ELR (cell line): ENCODE results near the gene THSD4.
A peak's percentile ranks its signal among the peaks of the same experiment; 100 is the strongest.

Experiments used
- DNase-seq: peaks from one replicate; pipeline ENCODE4 v3.0.0-alpha.2; 2015; ENCODE audit warnings: low read depth

THSD4 gene

DNA sequence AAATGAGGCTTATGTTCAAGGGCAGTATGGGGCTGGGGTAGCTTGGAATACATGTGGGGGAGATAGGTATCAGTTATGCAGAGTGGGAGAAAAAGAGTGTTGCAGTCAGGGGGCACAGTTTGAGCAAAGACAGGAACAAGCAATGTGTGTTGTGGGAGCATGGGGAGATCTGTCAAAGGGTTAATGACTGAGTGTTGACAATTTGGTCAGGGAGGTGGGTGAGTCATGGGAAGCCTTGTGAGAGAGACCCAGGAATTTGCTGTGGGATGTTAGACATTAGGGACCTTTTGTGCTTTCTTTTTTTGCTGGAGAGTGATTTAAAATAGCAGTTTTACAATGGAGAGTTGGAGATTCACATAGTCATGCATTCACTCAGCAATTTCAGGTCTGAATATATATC lies 473.5 kb downstream of the THSD4 start:
- peak; percentile 73 for DNase-seq

DNA sequence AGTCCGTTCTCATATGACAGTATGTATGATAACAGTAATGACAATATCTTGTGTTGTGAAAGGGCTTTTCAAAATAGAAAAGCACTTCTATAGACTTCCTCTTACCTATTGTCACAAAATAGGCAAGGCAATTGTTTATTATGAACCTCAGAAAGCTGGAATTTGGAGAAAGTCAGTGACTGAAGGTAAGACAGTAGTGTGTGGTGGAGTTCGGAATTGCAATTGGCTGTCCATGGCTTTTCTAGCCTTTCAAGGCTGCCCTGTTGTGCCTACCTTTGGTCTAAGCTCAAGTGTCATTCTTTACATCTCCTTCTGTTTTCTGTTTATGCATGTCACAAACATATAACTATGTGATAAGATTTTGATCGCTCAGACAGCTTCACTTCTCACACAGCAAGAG lies 475.8 kb downstream of the THSD4 start:
- peak; percentile 7 for DNase-seq

DNA sequence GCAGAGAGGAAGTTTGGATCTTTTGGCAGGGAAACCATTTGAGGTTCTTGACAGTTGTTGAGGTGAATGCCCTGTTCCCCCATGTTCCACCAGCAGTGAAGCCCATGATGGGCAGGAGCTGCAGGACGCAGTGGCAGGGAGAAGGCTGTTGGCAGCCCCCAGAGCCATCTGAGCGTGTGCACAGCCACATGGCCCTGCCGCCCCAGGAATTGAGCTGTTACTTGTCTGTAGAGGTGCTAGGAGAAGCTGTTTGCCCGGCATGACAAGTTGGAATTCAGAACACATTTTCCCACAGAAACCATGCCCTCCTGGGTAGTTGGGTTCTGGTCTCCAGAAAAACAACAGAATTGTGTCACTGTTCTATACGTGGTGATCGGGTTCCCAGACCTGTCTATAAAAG lies 476.9 kb downstream of the THSD4 start:
- DNase-seq: no peak

DNA sequence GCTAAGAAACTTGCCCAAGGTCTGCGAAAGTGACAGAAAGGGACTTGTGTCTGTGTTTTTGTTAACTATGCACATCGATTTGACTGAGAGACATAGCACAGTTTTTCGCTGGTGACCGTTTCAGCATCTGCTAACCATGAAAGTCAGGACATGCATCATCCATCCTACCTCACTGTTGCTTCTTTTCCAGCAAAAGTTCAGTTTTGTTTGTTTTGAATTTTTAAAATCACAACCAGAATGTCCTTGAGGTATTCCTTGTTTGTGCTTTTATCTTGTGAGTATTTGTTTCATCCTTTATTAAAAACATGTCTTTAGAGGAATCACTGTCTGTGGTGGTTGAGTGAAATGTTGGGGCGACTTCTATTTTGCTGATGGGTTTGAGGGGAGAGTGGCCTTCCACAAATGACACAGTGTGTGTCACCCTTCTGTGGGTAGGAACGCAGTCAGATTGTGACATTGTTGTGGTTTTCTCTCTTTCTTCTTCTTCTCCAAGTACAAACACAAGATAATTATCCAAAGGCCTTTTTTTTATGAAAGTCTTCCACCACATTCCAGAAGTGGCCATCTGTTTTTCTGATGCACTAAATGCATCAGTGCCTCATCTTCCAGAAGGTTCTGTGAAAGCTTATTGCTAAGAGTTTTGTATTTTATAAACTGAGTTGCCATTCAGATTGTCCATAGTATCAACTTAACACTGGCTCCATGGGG lies 480.7 kb downstream of the THSD4 start:
- DNase-seq: peak; percentile 40

DNA sequence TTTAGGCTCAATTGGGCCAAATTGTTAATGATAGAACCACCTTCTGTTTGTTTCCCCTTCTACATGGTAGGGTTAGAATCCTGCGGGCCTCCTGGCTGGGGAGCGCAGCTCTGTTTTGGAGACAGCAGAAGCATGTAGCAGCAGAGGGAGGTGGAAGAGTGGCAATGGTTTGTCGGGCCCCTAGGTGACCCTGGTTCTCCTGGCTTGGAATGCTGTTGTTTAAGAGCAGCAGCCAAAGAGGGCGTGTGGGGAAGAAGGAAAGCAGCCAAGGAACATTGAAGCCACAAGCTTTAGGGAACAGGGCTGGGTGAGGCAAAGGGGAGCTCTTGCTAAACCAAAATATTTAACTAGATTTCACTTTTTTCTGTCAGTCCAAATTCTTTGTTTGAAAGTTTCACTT lies 481.4 kb downstream of the THSD4 start:
- DNase-seq: no peak

DNA sequence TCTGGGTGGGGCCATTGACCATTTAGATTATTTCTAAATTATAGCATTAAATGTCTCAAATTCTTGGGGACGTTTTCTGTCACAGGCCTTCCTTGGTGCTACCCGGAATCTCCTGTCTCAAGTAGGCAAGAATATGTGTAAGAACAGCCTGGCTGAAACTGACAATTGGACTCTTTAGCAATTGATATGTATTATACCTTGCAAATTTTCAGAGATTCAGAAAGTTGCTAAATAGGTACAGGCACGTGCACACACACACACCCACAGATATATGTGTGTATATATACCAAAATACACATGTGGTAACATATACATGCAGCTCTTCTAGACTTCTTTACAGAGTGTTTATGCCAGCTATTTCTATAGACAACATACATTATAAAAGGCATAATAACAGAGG lies 481.9 kb downstream of the THSD4 start:
- no peak for DNase-seq

DNA sequence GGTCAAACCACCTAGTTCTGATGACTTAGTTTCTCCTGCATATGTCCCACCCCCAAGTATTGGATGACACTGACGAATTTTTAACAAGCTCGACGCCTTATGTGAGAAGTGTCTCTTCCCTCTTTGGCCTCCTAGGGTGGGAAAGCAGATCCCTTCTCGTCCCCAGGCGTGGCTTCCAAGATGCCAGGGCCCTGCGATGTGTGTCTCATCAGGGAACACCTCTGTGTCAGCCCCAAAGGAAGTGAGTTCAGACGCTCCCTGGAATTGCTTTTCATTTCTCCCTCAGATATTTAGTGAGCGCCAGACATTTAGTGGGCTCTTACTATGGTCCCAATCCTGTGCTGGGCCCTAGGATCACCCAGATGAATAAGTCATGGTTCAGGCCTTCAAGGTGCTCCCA lies 482.4 kb downstream of the THSD4 start:
- no peak for DNase-seq

DNA sequence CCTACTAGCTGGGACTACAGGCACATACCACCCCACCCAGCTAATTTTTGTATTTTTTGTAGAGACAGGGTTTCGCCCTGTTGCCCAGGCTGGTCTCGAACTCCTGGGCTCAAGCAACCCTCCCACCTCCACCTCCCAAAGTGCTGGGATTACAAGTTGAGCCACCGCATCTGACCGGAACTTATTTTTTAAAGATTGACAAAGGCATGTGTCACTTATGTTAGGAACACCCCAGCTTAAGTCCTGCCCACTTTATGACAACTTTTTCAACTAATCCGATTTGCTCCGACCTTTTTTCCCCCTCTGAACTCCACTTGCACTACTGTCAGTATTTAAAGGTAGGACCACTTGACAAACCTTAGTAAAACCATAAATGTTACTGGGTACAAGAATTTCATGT lies 483.5 kb downstream of the THSD4 start:
- no peak for DNase-seq

DNA sequence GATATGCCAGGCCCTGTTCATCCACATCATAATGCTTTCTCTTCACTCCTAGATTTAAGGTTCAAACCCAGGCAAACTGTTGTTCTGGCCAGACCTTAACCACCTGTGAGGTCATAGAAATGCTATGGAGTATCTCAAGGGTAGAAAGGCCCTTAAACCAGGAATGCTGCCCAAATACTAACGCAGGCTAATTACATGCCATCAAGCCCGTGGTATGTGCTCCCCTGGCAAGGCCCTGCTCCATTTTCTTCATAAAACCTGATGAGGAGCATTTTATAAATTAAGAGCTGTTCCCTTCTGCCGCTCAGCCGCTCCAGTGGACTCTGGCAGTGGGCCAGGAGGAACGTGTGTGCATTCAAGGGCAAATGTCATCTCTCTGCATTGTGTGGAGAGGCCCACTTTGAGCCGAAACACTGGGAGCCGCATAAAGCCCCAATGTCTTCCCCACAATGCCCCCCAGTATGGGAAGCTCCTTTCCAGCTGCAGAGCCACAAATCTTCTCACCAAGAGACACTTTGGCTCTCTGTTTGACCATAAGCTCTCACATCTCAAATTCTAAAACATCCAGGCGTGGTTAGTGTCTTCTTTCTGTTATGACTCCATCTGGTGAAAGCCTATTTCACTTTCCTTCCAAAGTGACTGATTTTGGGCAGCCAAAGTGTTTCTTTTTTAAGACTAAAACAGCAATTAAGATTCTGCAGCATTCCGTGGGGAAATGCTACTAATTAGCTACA lies 484.3 kb downstream of the THSD4 start:
- DNase-seq: no peak

DNA sequence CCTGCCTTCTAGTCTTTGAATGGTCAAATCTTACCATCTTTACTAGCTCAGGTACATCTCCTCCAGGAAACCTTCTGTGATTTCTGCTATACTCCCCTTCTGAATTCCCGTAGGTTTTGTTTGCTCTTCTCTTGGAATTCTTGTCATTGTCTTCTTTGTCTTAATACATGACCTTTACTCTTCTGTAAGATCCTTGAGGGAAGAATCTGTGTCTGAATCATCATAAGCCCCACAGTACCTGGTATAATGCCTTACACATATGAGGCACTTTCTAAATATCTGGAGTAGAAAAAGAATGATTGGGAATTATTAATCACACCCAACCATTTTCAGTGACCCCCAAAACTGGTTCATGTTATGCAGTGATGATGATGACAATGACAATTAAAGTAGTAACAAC lies 485.0 kb downstream of the THSD4 start:
- DNase-seq: no peak

DNA sequence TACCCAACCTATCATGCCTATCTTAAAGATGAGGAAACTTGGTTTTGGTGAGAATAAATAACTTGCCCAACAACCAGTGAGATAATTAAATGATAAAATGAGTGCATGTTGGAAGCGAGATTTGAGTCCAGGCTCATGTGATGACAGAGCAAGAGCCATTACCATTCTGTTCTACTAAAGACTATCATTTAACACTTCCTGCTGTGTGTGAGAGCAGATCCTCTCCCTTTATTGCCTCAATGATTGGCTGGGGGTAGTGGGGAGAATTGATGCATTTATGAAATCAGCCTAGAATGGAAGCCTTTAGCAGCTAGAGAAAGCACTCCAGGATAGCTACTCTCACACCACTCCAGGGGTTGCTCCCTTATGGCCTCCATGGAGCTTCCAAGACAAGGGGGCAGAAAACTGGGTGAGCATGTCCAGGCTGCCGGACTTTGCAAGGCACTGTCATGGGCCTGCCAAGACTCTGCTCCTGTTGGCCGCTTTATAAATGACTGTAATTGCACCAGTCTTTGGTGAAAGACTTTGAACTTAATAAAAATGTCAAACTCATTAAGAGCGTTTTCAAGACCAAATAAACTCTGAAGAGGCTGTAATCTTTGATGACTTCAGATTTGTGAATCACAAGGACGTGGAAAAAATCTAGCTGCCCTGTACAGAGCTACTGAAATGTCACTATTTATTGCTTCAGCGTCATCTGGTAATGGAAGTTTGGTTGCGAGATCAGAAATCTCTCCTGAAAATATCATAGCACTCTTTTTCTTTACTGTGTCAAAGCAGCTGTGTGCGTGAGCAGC lies 486.0 kb downstream of the THSD4 start:
- DNase-seq: no peak

DNA sequence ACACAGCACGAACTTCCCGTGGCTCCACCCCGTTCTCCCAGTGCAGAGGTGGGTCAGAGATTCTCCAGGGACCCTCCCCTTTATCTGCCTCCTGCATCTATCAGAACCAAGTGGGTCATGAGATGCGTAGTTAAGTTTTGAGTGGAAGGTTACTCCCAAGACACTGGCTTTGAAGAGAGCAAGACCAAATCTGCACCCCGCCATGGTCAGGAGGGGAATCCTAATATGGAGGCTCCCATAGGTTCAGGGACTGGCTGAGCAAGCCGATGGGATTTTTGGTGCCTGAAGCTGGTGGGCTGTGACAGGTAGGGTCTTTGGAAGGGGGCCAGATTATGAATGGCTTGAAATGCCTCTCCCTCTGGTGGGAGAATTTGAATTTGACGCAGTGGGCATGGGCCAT lies 488.1 kb downstream of the THSD4 start:
- no peak for DNase-seq

DNA sequence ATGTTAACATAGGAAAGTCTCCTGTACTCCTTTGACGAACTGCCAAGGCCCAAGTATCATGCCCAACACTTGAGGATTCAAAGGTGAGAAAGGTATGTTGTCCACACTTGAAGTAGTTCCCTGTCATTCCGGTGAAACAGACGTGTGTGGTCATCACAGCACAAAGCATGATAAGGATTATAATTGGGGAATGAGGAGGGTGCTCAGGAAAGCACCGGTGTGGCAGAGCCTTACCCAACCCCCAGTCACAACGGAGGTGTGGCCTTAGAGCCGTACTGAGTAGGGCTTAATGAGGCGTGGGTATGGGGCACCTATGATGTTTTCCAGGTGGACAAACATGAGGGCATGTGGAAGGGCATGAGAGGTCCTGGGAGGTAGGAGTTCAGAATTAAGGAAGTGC lies 492.1 kb downstream of the THSD4 start:
- no peak for DNase-seq

DNA sequence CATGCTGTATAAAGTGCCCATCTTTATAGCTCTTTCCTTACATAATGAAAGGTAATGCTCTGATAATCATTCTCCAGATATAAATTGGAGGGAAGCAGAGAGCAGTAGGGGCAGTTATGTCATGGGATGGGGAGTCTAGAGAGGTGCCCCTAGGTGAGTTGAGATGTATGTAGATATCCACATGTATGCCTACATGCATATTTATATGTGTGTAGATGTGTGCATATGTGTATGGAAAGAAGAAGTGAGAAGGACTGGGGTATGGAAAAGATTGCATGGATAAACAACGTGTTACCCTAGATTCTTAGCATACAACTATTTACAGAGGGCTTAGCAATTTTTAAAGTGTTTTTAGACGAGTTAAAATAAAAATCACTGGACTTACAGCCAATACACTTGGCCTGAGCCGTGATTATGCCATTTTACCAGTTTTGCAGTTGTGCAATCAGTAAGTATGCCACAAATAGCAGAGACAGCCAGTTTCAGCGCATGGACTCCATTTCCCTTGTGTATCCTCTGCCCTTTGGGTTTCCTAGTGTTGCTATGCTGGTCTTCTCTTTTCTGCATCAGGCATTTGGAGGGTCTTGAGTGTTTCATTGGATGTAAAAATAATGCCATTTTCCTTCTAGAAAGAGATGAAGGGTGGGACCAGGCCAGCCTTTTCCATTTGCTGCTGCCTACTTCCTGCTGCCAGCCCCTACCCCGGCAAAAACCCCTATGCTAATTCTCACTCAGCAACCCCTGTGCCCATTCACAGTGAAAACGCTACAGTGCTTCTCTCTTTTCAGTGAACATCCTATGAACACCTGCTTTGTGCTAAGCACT lies 495.7 kb downstream of the THSD4 start:
- DNase-seq: no peak

DNA sequence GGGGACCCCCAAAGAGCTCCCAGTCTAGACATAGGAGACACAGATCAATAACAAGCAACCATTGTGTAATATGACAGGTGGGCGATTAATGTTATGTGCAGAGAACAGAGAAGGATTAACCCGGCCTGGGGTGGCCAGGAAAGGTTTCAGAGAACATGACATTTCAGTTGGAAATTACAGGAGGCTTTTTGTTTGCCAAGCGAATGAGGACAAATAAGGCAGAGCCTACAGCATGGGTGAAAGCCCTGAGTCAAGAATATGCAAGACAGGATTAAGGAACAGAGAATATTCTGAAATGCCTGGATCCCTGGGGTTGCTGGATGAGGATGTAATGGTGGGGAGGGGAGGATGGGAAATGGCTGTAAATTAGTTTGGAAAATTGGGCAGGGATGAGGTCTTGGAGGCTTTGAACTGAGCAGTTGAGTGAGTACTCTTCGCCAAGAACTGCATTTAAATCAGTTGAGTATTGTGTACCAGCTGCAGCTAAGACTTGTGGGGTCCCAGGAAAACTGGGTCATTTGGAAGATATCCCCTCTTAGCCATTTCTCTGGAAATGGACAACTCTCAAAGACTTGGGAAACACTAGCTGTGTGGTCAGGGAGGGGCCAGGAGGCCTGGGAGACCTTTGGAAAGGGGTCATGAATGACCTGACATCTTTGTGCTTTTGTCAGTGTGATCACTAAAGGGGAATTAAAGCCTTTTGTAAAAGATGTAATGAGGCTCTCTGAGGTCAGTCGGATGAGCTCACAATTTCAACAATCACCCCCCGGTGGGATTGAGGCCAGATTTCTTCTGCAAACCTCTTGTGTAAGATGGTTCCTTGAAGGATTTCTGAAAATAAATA lies 496.5 kb downstream of the THSD4 start:
- no peak for DNase-seq

DNA sequence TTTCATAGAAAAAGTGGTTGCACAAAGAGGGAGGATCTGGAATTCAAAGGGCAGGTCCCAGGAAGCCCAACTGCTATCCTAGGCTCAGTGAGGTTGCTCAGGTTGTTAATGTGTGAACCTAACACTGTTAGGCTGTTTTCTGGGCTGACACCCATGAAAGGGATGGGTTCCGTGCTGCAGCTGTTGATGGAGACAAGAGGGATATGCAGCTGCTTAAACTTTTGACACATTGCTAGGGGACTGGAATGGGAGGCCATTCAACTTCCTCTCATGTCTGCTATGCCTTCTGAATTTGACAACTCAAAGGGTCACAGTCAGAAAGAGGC lies 497.1 kb downstream of the THSD4 start:
- no peak for DNase-seq

DNA sequence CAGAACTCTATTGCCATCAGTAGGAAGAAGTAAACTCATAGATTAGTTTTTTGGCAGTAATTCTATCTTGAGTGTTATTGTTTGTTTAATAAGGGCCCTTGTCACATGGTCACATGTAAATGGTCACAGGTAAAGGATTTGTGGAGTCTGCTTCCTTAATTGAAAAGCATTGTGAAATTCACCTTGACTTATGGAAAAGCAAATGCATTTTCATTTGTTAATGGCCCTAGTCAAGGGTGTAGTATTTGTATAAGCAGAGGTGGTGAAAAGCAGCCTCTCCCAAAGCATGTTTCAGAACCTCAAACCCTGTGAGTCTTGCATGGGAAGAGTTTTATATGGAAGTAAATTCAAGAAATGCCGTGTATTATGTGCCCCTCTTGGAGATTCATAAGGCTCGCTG lies 497.6 kb downstream of the THSD4 start:
- DNase-seq: no peak

DNA sequence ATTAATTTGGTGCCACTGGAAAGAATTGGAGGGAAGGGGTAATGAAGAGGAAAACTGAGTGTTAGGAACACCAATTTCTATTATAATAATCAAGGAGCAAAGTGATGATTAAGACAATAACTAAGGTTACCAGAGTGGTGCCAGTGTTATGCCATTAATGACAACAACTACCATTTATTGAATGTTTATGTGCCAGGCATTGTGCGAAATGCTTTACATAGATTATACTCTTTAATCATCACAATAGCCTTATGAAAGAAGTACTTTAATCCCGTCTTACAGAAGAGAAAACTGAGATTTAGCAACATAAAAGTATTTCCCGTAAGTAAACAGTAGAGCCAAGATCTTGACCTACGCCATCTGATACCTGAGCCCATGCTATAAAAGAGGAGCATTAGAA lies 507.8 kb downstream of the THSD4 start:
- no peak for DNase-seq

DNA sequence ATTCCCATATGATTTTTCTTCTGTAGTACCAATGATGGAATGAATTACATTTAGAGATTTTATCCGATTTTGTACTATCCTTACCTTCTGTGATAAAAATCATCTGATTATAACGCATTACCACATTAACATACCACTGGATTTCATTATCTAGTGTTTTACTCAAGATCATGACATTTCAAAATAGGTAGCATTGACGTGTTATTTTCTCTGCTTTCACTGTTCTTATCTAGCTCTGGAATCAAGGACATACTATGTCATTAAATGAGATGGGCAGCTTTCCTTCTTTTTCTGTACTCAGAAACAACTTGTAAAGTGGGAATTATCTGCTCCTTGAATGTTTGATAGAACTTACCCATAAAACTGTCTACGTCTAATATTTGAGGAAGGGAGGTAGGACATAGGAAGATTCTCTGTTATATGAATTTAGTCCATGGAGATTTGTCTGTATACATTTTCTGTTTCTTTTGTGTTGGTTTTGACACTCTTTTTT lies 511.4 kb downstream of the THSD4 start:
- DNase-seq: no peak

DNA sequence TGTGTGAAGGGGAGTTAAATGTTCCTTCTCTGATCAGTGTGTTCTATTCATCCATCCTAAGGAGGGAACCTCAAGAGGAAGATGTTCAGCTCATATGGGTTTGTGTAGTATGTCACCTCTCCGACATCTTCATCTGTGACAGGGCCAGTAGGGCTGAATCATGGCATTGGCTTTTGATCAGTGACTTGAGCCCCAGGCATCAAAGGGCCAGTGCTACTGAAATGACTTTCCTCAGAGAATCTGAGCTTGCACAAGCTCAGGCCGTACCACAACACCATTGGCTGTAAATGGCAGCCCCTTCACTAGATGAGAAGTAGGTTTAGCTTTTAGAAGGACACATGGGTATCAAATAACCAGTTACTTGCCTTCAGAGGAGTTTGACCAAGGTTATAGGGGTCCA lies 511.9 kb downstream of the THSD4 start:
- DNase-seq: no peak

DNA sequence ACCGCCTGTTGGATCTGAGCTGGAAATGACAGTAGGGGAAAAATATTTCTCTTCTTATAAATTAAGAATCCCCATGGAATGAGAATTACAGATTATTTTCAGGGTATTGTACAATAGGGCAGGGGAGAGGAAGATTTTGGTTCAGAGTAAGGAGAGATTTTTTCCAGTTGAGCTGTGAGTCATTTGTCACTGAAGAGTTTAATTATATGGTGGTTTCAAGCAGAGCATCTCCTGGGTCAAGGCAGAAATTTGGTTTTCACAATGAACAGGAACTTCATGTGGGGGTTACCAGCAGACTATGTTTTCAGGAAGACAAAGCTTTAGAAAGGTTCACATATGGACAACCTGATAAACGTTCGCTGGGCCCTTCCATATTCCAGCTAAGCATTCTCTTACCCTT lies 512.3 kb downstream of the THSD4 start:
- DNase-seq: no peak
